Karpas-422 (cell line): Measurements from ENCODE around the gene EEIG2. TPM values are rescaled to one million over a fixed set of nuclear protein-coding genes. Genes with fewer than 3 reads are reported as not detected.

Experiments used
- DNase-seq: peaks from one replicate; pipeline ENCODE4 v3.0.0-alpha.2; 2015
- H2AFZ ChIP-seq: fragments of 200-600 bp; sonication (generic); 2 replicates; pipeline ENCODE4 v1.6.1; 2014; ENCODE audit warnings: antibody characterized with exemption, low read length, mixed read lengths
- H3K27ac ChIP-seq: fragments of 200-600 bp; sonication (generic); 2 replicates; pipeline ENCODE4 v1.5.1; 2014; ENCODE audit warnings: mild to moderate bottlenecking, low read length, moderate library complexity
- H3K27me3 ChIP-seq: fragments of 200-600 bp; sonication (generic); 2 replicates; pipeline ENCODE4 v1.6.1; 2014; ENCODE audit warnings: low read length, mixed read lengths
- H3K36me3 ChIP-seq: fragments of 200-600 bp; sonication (generic); 2 replicates; pipeline ENCODE4 v1.6.1; 2014; ENCODE audit warnings: low read length, mixed read lengths; ENCODE audit not compliant: insufficient read depth
- H3K4me1 ChIP-seq: fragments of 200-600 bp; sonication (generic); 2 replicates; pipeline ENCODE4 v1.6.1; 2014; ENCODE audit warnings: mild to moderate bottlenecking, low read length, mixed read lengths
- H3K4me2 ChIP-seq: fragments of 200-600 bp; sonication (generic); 2 replicates; pipeline ENCODE4 v1.6.1; 2014; ENCODE audit warnings: low read length, low read depth, mild to moderate bottlenecking; ENCODE audit not compliant: poor library complexity, severe bottlenecking
- H3K4me3 ChIP-seq: fragments of 200-600 bp; sonication (generic); 2 replicates; pipeline ENCODE4 v1.5.1; 2014; ENCODE audit warnings: mild to moderate bottlenecking, antibody characterized with exemption, low read length, mixed read lengths
- H3K79me2 ChIP-seq: fragments of 200-600 bp; sonication (generic); 2 replicates; pipeline ENCODE4 v1.6.1; 2014; ENCODE audit warnings: mild to moderate bottlenecking, low read length, mixed read lengths
- H3K9ac ChIP-seq: fragments of 200-600 bp; sonication (generic); 2 replicates; pipeline ENCODE4 v1.6.0; 2014; ENCODE audit warnings: low read length
- H3K9me2 ChIP-seq: fragments of 200-600 bp; sonication (generic), shearing (Covaris generic); replicated peaks from 2 replicates; pipeline ENCODE4 v1.6.0; 2014; ENCODE audit warnings: mild to moderate bottlenecking, low read length, moderate library complexity; ENCODE audit not compliant: insufficient read depth
- H3K9me3 ChIP-seq: fragments of 300-700, 200-600 bp; sonication (generic); 2 replicates; pipeline ENCODE4 v1.6.1; 2014; ENCODE audit warnings: low read length, mixed read lengths
- H4K20me1 ChIP-seq: fragments of 200-600 bp; sonication (generic); 2 replicates; pipeline ENCODE4 v1.6.1; 2014; ENCODE audit warnings: mild to moderate bottlenecking, antibody characterized with exemption, low read length, low read depth; ENCODE audit not compliant: insufficient read depth
- total RNA-seq: library from RNA; depleted of rRNA; stranded (reverse); fragments of >200 nt; shearing (Covaris generic); gene quantifications from 2 replicates; pipeline ENCODE4 v1.2.3, GENCODE V29; 2014; ENCODE audit warnings: low replicate concordance

The EEIG2 gene
- total RNA-seq, 1 experiment from 2014 or later, result 5.0 TPM

DNA sequence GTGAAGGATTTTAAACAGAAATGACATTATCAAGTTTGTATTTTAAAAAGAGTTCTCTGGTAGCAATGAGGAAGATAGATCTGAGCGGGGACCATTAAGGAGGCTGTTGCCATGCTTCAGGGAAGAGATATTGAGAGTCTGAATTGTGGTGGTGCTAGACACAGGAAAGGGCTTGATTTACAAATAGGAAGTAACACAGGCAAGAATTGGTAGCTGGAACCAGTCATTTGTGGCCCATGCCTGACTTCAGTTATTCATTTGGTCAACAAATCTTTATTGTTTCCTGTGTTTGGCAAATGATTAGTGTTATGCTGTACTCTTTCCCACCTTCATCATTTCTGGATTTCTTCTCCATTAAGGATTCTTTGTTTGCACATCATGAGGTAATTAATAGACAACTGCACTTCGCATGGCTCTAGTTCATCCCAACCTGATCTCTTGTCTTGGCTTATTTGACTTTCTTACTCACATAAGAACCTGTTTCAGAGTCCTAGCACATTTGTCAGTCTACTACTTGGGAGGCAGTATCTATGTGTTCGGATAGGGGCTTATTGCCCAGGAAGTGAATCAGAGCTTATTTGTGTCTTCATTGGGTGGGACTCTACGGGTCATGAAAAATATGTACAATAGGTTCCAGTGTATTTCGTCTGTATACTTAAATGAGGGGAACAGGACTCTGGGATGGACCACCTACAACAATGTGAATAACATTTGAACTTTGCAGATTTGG, 32.3 kb downstream of the EEIG2 start:
- H3K27ac ChIP-seq, result no peak overlapping the region
- H3K36me3 ChIP-seq, result no peaks in the 10 kb centered on the region
- no peak for DNase-seq
- H4K20me1 ChIP-seq, result no peaks in the 10 kb centered on the region
- H3K27me3 ChIP-seq, result no peaks in the 10 kb centered on the region
- no peak overlapping the region for H2AFZ ChIP-seq
- no peaks in the 10 kb centered on the region for H3K79me2 ChIP-seq
- H3K4me1 ChIP-seq, result no peaks in the 10 kb centered on the region
- no peak overlapping the region for H3K4me3 ChIP-seq
- no peak overlapping the region for H3K4me2 ChIP-seq
- no peak overlapping the region for H3K9ac ChIP-seq
- H3K9me2 ChIP-seq, result no peaks in the 10 kb centered on the region
- no peaks in the 10 kb centered on the region for H3K9me3 ChIP-seq

DNA sequence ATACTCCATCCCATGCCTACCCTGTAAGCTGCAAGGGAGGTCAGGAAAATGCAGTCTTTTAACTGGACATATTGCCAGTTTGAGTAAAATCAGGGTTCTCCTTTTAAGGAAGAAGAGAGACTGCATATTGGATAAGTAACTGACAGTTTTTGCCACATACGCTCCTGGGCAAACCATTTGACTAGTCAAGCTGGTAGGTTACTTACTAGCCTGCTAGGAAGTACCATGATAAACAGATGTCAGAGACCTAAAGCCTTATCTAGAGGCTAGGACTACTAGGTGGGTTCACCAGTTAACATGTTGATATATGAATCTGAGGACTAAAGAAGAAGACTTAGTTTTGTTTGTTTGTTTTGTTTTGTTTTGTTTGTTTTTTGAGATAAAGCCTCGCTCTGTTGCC, 33.5 kb downstream of the EEIG2 start:
- Histone ChIP-seq H3K4me2 (no peak overlapping the region), H3K79me2 (no peaks in the 10 kb centered on the region), H3K9me3 (no peaks in the 10 kb centered on the region), H3K9ac (no peak overlapping the region), H3K4me3 (no peak overlapping the region), H3K27me3 (no peaks in the 10 kb centered on the region), H2AFZ (no peak overlapping the region), H3K9me2 (no peaks in the 10 kb centered on the region), H3K4me1 (no peaks in the 10 kb centered on the region), H3K36me3 (no peaks in the 10 kb centered on the region), H4K20me1 (no peaks in the 10 kb centered on the region), H3K27ac (no peak overlapping the region)
- no peak for DNase-seq

DNA sequence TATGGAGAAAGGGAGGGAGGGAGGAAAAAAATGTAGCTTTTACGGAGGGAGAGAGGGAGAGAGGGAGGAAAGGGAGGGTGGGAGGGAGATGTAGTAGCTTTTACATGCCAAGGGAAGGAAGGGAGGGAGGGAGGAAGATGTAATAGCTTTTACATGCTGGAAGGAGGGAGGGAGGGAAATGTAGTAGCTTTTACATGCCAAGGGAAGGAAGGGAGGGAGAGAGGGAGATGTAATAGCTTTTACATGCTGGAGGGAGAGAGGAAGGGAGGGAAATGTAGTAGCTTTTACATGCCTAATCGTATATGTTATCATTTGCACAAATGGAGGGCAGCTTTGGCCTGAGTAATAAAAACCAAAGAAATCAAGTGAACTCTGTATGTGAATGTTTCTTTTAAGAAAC, 35.6 kb downstream of the EEIG2 start:
- H3K79me2 ChIP-seq, result no peaks in the 10 kb centered on the region
- H3K4me1 ChIP-seq, result no peaks in the 10 kb centered on the region
- DNase-seq, result no peak

DNA sequence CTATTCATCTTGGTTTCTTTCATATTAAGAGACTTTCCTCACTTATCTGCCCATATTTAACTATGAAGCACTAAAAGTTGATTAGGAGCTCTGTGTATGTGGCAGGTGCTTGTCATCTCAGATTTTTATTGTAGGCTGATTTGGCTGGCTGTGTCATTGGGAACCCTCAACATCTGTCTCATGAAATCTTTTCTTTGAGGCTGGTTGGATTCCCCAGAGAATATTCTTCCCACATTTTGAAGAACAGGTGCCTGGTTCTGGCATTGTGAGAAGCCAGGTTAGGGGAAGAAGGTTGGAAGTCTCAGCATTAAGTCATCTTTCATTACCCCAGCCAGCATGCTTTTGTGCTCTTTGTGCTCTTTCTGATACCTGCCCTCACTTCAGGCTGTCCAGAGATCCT, 37.1 kb downstream of the EEIG2 start:
- H3K9ac ChIP-seq, result no peak overlapping the region
- H3K4me2 ChIP-seq, result no peak overlapping the region
- no peaks in the 10 kb centered on the region for H3K27me3 ChIP-seq
- H2AFZ ChIP-seq, result no peak overlapping the region
- no peaks in the 10 kb centered on the region for H3K9me3 ChIP-seq
- no peak for DNase-seq
- H4K20me1 ChIP-seq, result no peaks in the 10 kb centered on the region
- H3K79me2 ChIP-seq, result no peaks in the 10 kb centered on the region
- H3K27ac ChIP-seq, result no peak overlapping the region
- H3K4me1 ChIP-seq, result no peaks in the 10 kb centered on the region
- H3K9me2 ChIP-seq, result no peaks in the 10 kb centered on the region
- no peak overlapping the region for H3K4me3 ChIP-seq
- no peaks in the 10 kb centered on the region for H3K36me3 ChIP-seq

More for the DNA sequence above, 35.6 kb downstream of the EEIG2 start:
- no peaks in the 10 kb centered on the region for H4K20me1 ChIP-seq
- no peak overlapping the region for H3K4me3 ChIP-seq
- H3K9me2 ChIP-seq, result no peaks in the 10 kb centered on the region
- no peak overlapping the region for H2AFZ ChIP-seq
- no peak overlapping the region for H3K4me2 ChIP-seq
- H3K27me3 ChIP-seq, result no peaks in the 10 kb centered on the region
- H3K9me3 ChIP-seq, result no peaks in the 10 kb centered on the region
- no peak overlapping the region for H3K27ac ChIP-seq
- H3K9ac ChIP-seq, result no peak overlapping the region
- H3K36me3 ChIP-seq, result no peaks in the 10 kb centered on the region

DNA sequence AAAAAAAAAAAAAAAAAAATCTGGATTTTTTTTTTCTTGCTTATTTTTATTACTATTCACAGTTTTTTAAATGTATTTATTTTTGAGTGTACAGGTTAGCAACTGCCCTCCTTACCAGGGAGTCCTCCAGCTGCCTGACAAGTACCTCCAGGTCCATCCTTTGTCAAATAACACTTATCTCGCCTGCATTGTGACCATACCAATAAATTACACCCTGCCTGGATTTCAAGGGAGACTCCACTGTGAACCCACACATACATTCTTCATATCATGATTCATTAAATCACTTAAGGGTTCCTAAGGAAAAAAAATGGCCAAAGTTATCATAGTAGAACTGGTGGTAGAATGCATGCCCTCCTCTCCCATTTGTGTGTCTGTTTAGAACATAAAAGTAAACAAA, 38.4 kb downstream of the EEIG2 start:
- Histone ChIP-seq H3K4me1 (no peaks in the 10 kb centered on the region), H3K27ac (no peak overlapping the region), H3K9me3 (no peaks in the 10 kb centered on the region), H3K79me2 (no peaks in the 10 kb centered on the region), H3K9me2 (no peaks in the 10 kb centered on the region), H3K9ac (no peak overlapping the region), H3K27me3 (no peaks in the 10 kb centered on the region), H2AFZ (no peak overlapping the region), H3K36me3 (no peaks in the 10 kb centered on the region), H3K4me3 (no peak overlapping the region), H3K4me2 (no peak overlapping the region), H4K20me1 (no peaks in the 10 kb centered on the region)
- DNase-seq, result no peak

DNA sequence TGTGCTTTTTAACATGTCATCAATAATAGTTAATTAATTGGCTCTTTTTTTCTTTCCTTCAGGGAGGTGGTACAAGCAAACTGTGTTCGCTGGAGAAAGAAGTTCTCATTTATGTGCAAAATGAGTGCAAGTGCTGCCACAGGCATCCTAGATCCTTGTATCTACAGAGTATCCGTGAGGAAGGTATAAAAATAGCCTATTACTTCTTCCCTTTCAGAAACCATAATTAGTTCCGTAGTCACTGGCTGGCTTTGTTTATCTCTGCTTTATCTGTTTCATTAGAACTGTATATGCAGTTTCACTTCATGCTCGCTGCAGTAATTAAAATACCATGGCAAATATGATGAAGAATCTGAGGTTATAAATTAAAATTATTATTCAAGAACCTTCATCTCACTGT, 40.6 kb downstream of the EEIG2 start:
- H2AFZ ChIP-seq, result no peak overlapping the region
- no peak overlapping the region for H3K4me3 ChIP-seq
- no peak overlapping the region for H3K9ac ChIP-seq
- no peaks in the 10 kb centered on the region for H3K27me3 ChIP-seq
- no peak for DNase-seq
- H3K9me3 ChIP-seq, result no peaks in the 10 kb centered on the region
- no peak overlapping the region for H3K27ac ChIP-seq
- no peaks in the 10 kb centered on the region for H3K36me3 ChIP-seq
- H4K20me1 ChIP-seq, result no peaks in the 10 kb centered on the region
- H3K4me1 ChIP-seq, result no peaks in the 10 kb centered on the region
- no peak overlapping the region for H3K4me2 ChIP-seq
- H3K9me2 ChIP-seq, result no peaks in the 10 kb centered on the region
- H3K79me2 ChIP-seq, result no peaks in the 10 kb centered on the region

DNA sequence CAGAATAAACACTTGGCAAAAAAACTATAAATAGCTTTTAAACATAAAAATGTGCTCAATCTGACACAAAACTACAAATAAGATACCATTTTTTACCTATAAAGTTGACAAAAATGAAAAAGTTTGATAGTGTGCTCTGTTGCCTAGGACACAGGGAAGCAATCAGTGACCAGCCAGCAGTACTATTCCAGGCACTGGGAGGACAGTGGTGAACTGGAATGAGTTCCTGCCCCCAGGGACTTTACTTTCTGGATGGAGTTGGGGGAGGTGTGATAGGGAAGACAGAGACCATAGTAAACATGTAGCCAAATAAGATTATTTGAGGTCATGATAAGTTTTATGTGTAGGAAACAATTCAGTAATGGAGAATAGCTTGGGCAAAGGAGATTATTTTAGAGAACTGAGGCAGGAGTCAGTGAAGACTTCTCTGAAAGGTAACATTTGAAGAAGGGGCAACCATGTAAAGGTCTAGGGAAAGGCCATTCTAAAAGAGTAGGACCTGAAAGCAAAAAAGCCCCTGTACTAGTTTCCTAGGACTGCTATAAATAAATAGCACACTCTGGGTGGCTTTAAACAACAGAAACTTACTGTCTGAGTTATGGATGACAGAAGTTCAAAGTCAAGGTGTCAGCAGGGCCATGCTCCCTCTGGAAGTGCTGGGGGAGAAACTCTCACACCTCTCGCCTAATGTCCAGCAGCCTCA, 42.0 kb downstream of the EEIG2 start:
- no peaks in the 10 kb centered on the region for H3K36me3 ChIP-seq
- H3K27me3 ChIP-seq, result no peaks in the 10 kb centered on the region
- H3K9ac ChIP-seq, result no peak overlapping the region
- no peak overlapping the region for H3K4me2 ChIP-seq
- no peaks in the 10 kb centered on the region for H3K79me2 ChIP-seq
- DNase-seq, result no peak
- no peaks in the 10 kb centered on the region for H3K9me3 ChIP-seq
- H3K9me2 ChIP-seq, result no peaks in the 10 kb centered on the region
- H3K4me3 ChIP-seq, result no peak overlapping the region
- H2AFZ ChIP-seq, result no peak overlapping the region
- no peaks in the 10 kb centered on the region for H4K20me1 ChIP-seq
- H3K27ac ChIP-seq, result no peak overlapping the region
- H3K4me1 ChIP-seq, result no peaks in the 10 kb centered on the region

DNA sequence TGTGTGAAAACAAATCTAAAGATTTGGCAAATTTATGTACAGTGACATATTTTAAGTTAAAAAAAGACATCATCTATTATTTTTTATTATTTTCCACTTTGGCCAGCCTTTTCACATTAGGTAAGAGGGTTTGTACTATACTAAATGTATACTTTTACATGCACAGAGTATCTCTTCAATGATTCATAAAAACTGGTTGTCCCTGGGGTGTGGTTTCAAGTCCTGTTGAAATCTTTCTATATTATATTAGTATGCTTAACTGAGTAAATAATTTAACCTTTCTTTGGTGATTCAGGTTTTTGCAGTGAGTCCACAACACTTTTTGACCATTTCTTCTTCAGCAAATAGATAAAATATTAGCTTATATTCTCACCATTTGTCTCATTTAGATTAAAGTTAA, 45.7 kb downstream of the EEIG2 start:
- H3K4me1 ChIP-seq, result no peaks in the 10 kb centered on the region
- H3K4me2 ChIP-seq, result no peak overlapping the region
- H3K9me3 ChIP-seq, result no peaks in the 10 kb centered on the region
- no peak overlapping the region for H3K27ac ChIP-seq
- H3K9me2 ChIP-seq, result no peaks in the 10 kb centered on the region
- H3K4me3 ChIP-seq, result no peak overlapping the region
- no peak overlapping the region for H2AFZ ChIP-seq
- no peak for DNase-seq
- H4K20me1 ChIP-seq, result no peaks in the 10 kb centered on the region
- no peaks in the 10 kb centered on the region for H3K79me2 ChIP-seq
- H3K9ac ChIP-seq, result no peak overlapping the region
- H3K27me3 ChIP-seq, result no peaks in the 10 kb centered on the region
- H3K36me3 ChIP-seq, result no peaks in the 10 kb centered on the region
